T-cell (primary cell): ENCODE data around the gene GOLGA6A. TPM values are rescaled to one million over a fixed set of nuclear protein-coding genes. Genes with fewer than 3 reads are reported as not detected.
"Not testable (repeated sequence)": the region's sequence is repeated elsewhere in the genome, so short reads cannot be mapped to it uniquely, and the experiment has no call there.

Experiments
- ATAC-seq, 4 experiments: fragments of 200-7000 bp in 3 of 4; fragments of 150-1000 bp in 1 of 4; cut with Tn5 transposase; replicated peaks in 1 of 4; 1 replicate in 3 of 4; 2 replicates in 1 of 4; pipeline ENCODE4 v1.10.0; 2021; ENCODE audit warnings: moderate library complexity in 3 of 4, mild to moderate bottlenecking in 2 of 4, moderate number of reproducible peaks in 1 of 4
- CTCF ChIA-PET, 2 donors: fragments of 300-600 bp; sonication (Branson Sonifier 250); formaldehyde crosslinking; loops; one replicate each; lab custom pipeline; 2022; ENCODE audit warnings: antibody characterized with exemption in 2 of 2; lab: Charles Lee
- POLR2A ChIA-PET, 2 donors: fragments of 300-600 bp; sonication (Branson Sonifier 250); formaldehyde crosslinking; loops; one replicate each; lab custom pipeline; 2022; ENCODE audit warnings: antibody characterized with exemption in 2 of 2; lab: Charles Lee
- DNase-seq, 35 experiments: peaks; one replicate each; pipeline versions ENCODE4 v3.0.0 to v3.0.0-alpha.2; 2013 to 2023
- H3K27ac ChIP-seq: one replicate; pipeline ENCODE4 v1.5.1; 2013; ENCODE audit warnings: low read length
- H3K27me3 ChIP-seq, 2 experiments: replicated peaks in 1 of 2; 1 replicate in 1 of 2; 2 replicates in 1 of 2; pipeline versions ENCODE4 v1.6.1 to v1.7.0; 2013; ENCODE audit warnings: low read length in 1 of 2, mixed read lengths in 1 of 2; ENCODE audit not compliant: control insufficient read depth in 2 of 2, insufficient read depth in 2 of 2; ENCODE audit errors: extremely low read depth in 1 of 2
- H3K36me3 ChIP-seq, 2 donors: 1 replicate in 1 of 2; 2 replicates in 1 of 2; pipeline versions ENCODE4 v1.6.1 to v1.7.0; 2013; ENCODE audit warnings: low read length in 1 of 2; ENCODE audit not compliant: control insufficient read depth in 2 of 2, insufficient read depth in 1 of 2; ENCODE audit errors: extremely low read depth in 1 of 2
- H3K4me1 ChIP-seq, 2 experiments: 1 replicate in 1 of 2; 2 replicates in 1 of 2; pipeline versions ENCODE4 v1.6.1 to v1.7.0; 2013; ENCODE audit warnings: low read length in 2 of 2, mixed read lengths in 1 of 2; ENCODE audit not compliant: insufficient read depth in 2 of 2, control insufficient read depth in 1 of 2; ENCODE audit errors: extremely low read depth in 1 of 2
- H3K4me3 ChIP-seq, 2 donors: 1 replicate in 1 of 2; 2 replicates in 1 of 2; pipeline versions ENCODE4 v1.5.1 to v1.7.0; 2013; ENCODE audit warnings: mild to moderate bottlenecking in 2 of 2, low read length in 1 of 2, moderate library complexity in 1 of 2; ENCODE audit not compliant: control insufficient read depth in 1 of 2; ENCODE audit errors: extremely low read depth in 1 of 2
- H3K9me3 ChIP-seq: 2 replicates; pipeline ENCODE4 v1.7.0; 2013
- H3K27ac Mint-ChIP-seq, 2 donors: one replicate each; pipeline ENCODE4 v1.8.0; 2020 to 2021; ENCODE audit warnings: mild to moderate bottlenecking in 2 of 2, mixed read lengths in 2 of 2
- H3K27me3 Mint-ChIP-seq, 2 donors: one replicate each; pipeline ENCODE4 v1.8.0; 2021 to 2022; ENCODE audit warnings: mixed read lengths in 2 of 2
- H3K36me3 Mint-ChIP-seq: one replicate; pipeline ENCODE4 v1.8.0; 2021; ENCODE audit warnings: mixed read lengths
- H3K4me1 Mint-ChIP-seq, 3 donors: one replicate each; pipeline ENCODE4 v1.8.0; 2020 to 2022; ENCODE audit warnings: mixed read lengths in 3 of 3, mild to moderate bottlenecking in 1 of 3
- H3K4me3 Mint-ChIP-seq, 3 donors: one replicate each; pipeline ENCODE4 v1.8.0; 2020 to 2022; ENCODE audit warnings: mild to moderate bottlenecking in 3 of 3, mixed read lengths in 3 of 3, moderate library complexity in 3 of 3
- H3K9me3 Mint-ChIP-seq, 3 donors: one replicate each; pipeline ENCODE4 v1.8.0; 2020 to 2022; ENCODE audit warnings: mixed read lengths in 3 of 3
- WGBS: methylation state at CpG from one replicate; pipeline ENCODE4 v1.1.5; 2013; ENCODE audit warnings: missing lambda C conversion rate; ENCODE audit not compliant: insufficient coverage; 5-methylcytosine and 5-hydroxymethylcytosine counted together
- total RNA-seq, 35 experiments: library from RNA in 6 of 35; stranded (reverse) in 6 of 35; fragments of 120-200 nt in 1 of 35; gene quantifications; one replicate each; pipeline versions ENCODE4 v1.2.1 to v1.2.4 and lab custom pipeline; 2013 to 2026

Gene GOLGA6A
- total RNA-seq, 5 donors from 2014 or later (not counting 1 experiment from before 2014, with no cell fraction given), result 0.13 to 0.50 (median 0.37) TPM; not detected in 2

- H3K27me3 ChIP-seq, H3K9me3 ChIP-seq, H3K9me3 Mint-ChIP-seq, H3K27me3 Mint-ChIP-seq, CTCF ChIA-PET, POLR2A ChIA-PET, H3K4me1 ChIP-seq, H3K36me3 ChIP-seq, H3K4me1 Mint-ChIP-seq, ATAC-seq, H3K27ac Mint-ChIP-seq, H3K4me3 ChIP-seq, H3K4me3 Mint-ChIP-seq, H3K36me3 Mint-ChIP-seq, H3K27ac ChIP-seq: not testable (repeated sequence)
- peak in 1 of 35 experiments; percentile 17 for DNase-seq
- WGBS, result 73% methylated on average over 6 of the region's 8 CpGs
These were observed 17.5 kb downstream of the GOLGA6A start for GRCh38 chr15:74064822-74065221.

GRCh38 chr15:74064183-74064582, 18.2 kb downstream of the GOLGA6A start:
- H3K4me3 Mint-ChIP-seq, H3K9me3 ChIP-seq, H3K9me3 Mint-ChIP-seq, H3K27ac Mint-ChIP-seq, CTCF ChIA-PET, H3K4me1 ChIP-seq, H3K36me3 Mint-ChIP-seq, H3K4me3 ChIP-seq, H3K36me3 ChIP-seq, ATAC-seq, POLR2A ChIA-PET, H3K27ac ChIP-seq, H3K27me3 Mint-ChIP-seq, H3K27me3 ChIP-seq: not testable (repeated sequence)
- 92% methylated on average over 2 of the region's 3 CpGs for WGBS
- DNase-seq, result peak in 1 of 35 experiments; percentile 14
- peaks cover 6 to 11% (median 8%) of the 10 kb centered on the region in 3 donors for H3K4me1 Mint-ChIP-seq

GRCh38 chr15:74063425-74064146, 18.8 kb downstream of the GOLGA6A start:
- H3K27ac Mint-ChIP-seq, H3K9me3 Mint-ChIP-seq, H3K27ac ChIP-seq, H3K4me1 ChIP-seq, H3K36me3 Mint-ChIP-seq, H3K9me3 ChIP-seq, ATAC-seq, POLR2A ChIA-PET, H3K4me3 ChIP-seq, H3K36me3 ChIP-seq, H3K27me3 Mint-ChIP-seq, H3K4me3 Mint-ChIP-seq, H3K27me3 ChIP-seq, CTCF ChIA-PET: not testable (repeated sequence)
- 70% methylated on average over 2 of the region's 17 CpGs for WGBS
- peaks cover 11 to 15% (median 11%) of the 10 kb centered on the region in 3 donors for H3K4me1 Mint-ChIP-seq
- DNase-seq, result peak in 1 of 35 experiments; percentile 5

- Histone ChIP-seq H3K27ac (no peak overlapping the region), H3K27me3 (peaks cover 0 to 9% of the 10 kb centered on the region in 2 experiments), H3K4me3 (no peak overlapping the region), H3K36me3 (peaks cover 0 to 4% of the 10 kb centered on the region in 2 donors), H3K9me3 (no peaks in the 10 kb centered on the region), H3K4me1 (peaks cover 3 to 7% of the 10 kb centered on the region in 2 experiments)
- 85% methylated on average over 6 of the region's 7 CpGs for WGBS
- peaks cover 11 to 15% (median 11%) of the 10 kb centered on the region in 3 donors for H3K4me1 Mint-ChIP-seq
- no peaks in the 10 kb centered on the region for H3K9me3 Mint-ChIP-seq
- CTCF ChIA-PET, result no interaction called here
- POLR2A ChIA-PET, result no interaction called here
- H3K27ac Mint-ChIP-seq, result no peak overlapping the region
- no peak overlapping the region for H3K4me3 Mint-ChIP-seq
- DNase-seq (peak in 2 of 35 experiments; percentile 6 to 11), ATAC-seq (no peak)
- peaks cover 14% of the 10 kb centered on the region for H3K36me3 Mint-ChIP-seq
- H3K27me3 Mint-ChIP-seq, result peaks cover 0 to 3% of the 10 kb centered on the region in 2 donors
These were observed 19.7 kb downstream of the GOLGA6A start for GRCh38 chr15:74062671-74063070.

- H3K4me1 Mint-ChIP-seq, result peaks cover 11 to 15% (median 11%) of the 10 kb centered on the region in 3 donors
- no peak overlapping the region for H3K4me3 Mint-ChIP-seq
- H3K36me3 Mint-ChIP-seq, result peaks cover 17% of the 10 kb centered on the region
- Histone ChIP-seq H3K9me3 (no peaks in the 10 kb centered on the region), H3K4me1 (peaks cover 3 to 7% of the 10 kb centered on the region in 2 experiments), H3K36me3 (peaks cover 0 to 4% of the 10 kb centered on the region in 2 donors), H3K27me3 (peaks cover 0 to 9% of the 10 kb centered on the region in 2 experiments), H3K4me3 (no peak overlapping the region), H3K27ac (no peak overlapping the region)
- WGBS, result 78% methylated on average over 4 of the region's 6 CpGs
- ATAC-seq (no peak), DNase-seq (peak in 2 of 35 experiments; percentile 3 to 7)
- ChIA-PET POLR2A (no interaction called here), CTCF (no interaction called here)
- H3K27ac Mint-ChIP-seq, result no peak overlapping the region
- H3K27me3 Mint-ChIP-seq, result peaks cover 0 to 3% of the 10 kb centered on the region in 2 donors
- H3K9me3 Mint-ChIP-seq, result no peaks in the 10 kb centered on the region
These were observed 20.1 kb downstream of the GOLGA6A start for GRCh38 chr15:74062236-74062635.

- no peak overlapping the region for H3K27ac Mint-ChIP-seq
- H3K4me3 Mint-ChIP-seq, result no peak overlapping the region
- peaks cover 23% of the 10 kb centered on the region for H3K36me3 Mint-ChIP-seq
- Histone ChIP-seq H3K4me3 (no peak overlapping the region), H3K27ac (no peak overlapping the region), H3K27me3 (peaks cover 0 to 9% of the 10 kb centered on the region in 2 experiments), H3K4me1 (peaks cover 3 to 7% of the 10 kb centered on the region in 2 experiments), H3K36me3 (peaks cover 0 to 4% of the 10 kb centered on the region in 2 donors), H3K9me3 (no peaks in the 10 kb centered on the region)
- ATAC-seq (no peak), DNase-seq (peak in 2 of 35 experiments; percentile 1 to 13)
- CTCF ChIA-PET, result no interaction called here
- WGBS, result 82% methylated on average over 6 of the region's 6 CpGs
- POLR2A ChIA-PET, result no interaction called here
- no peaks in the 10 kb centered on the region for H3K9me3 Mint-ChIP-seq
- peaks cover 11 to 15% (median 11%) of the 10 kb centered on the region in 3 donors for H3K4me1 Mint-ChIP-seq
- peaks cover 0 to 3% of the 10 kb centered on the region in 2 donors for H3K27me3 Mint-ChIP-seq
These were observed 22.1 kb downstream of the GOLGA6A start for GRCh38 chr15:74060251-74060650.
